Measurements from ENCODE around the gene VKORC1L1. TPM values are rescaled to one million over a fixed set of nuclear protein-coding genes. Genes with fewer than 3 reads are reported as not detected.
"Not testable (repeated sequence)": the region's sequence is repeated elsewhere in the genome, so short reads cannot be mapped to it uniquely, and the experiment has no call there.

Gene VKORC1L1
- polyA plus RNA-seq, 1 donor from 2014 or later, result 3.0 TPM

GRCh38 chr7:65974191-65974801 is 101.4 kb downstream of the VKORC1L1 start:
- H3K9me3 Mint-ChIP-seq, result no peaks in the 10 kb centered on the region
- peak overlapping the region in 2 of 3 donors; percentile 27 to 88 for H3K27ac Mint-ChIP-seq
- H3K36me3 Mint-ChIP-seq, result peaks cover 5% of the 10 kb centered on the region
- no peaks in the 10 kb centered on the region for H3K27me3 Mint-ChIP-seq
- H3K4me3 Mint-ChIP-seq, result peak overlapping the region in 1 of 4 donors; percentile 75
- peaks cover 0 to 3% (median 2%) of the 10 kb centered on the region in 3 donors for H3K4me1 Mint-ChIP-seq

- Mint-ChIP-seq H3K4me3 (peak overlapping the region in 1 of 4 donors; percentile 75), H3K9me3 (no peaks in the 10 kb centered on the region), H3K27me3 (no peaks in the 10 kb centered on the region), H3K4me1 (peaks cover 0 to 3% (median 2%) of the 10 kb centered on the region in 3 donors), H3K27ac (peak overlapping the region in 1 of 3 donors; percentile 88), H3K36me3 (peaks cover 5% of the 10 kb centered on the region)
Measured at GRCh38 chr7:65974876-65975275, 102.0 kb downstream of the VKORC1L1 start.

- H3K9me3 Mint-ChIP-seq, result no peaks in the 10 kb centered on the region
- H3K27me3 Mint-ChIP-seq, result no peaks in the 10 kb centered on the region
- peaks cover 3 to 8% (median 7%) of the 10 kb centered on the region in 3 donors for H3K4me1 Mint-ChIP-seq
- no peak overlapping the region for H3K4me3 Mint-ChIP-seq
- H3K36me3 Mint-ChIP-seq, result peaks cover 5% of the 10 kb centered on the region
- peak overlapping the region in 1 of 3 donors; percentile 61 for H3K27ac Mint-ChIP-seq
Measured at GRCh38 chr7:65975814-65976445, 103.1 kb downstream of the VKORC1L1 start.

GRCh38 chr7:65976659-65977196 is 103.9 kb downstream of the VKORC1L1 start:
- Mint-ChIP-seq H3K4me3 (no peak overlapping the region), H3K27ac (peak overlapping the region in 1 of 3 donors; percentile 67), H3K4me1 (peaks cover 3 to 9% (median 8%) of the 10 kb centered on the region in 3 donors), H3K9me3 (no peaks in the 10 kb centered on the region), H3K27me3 (no peaks in the 10 kb centered on the region), H3K36me3 (peaks cover 5% of the 10 kb centered on the region)

GRCh38 chr7:65978891-65979582 is 106.2 kb downstream of the VKORC1L1 start:
- Mint-ChIP-seq H3K27ac (no peak overlapping the region), H3K4me1 (peaks cover 3 to 9% (median 9%) of the 10 kb centered on the region in 3 donors), H3K36me3 (peaks cover 2% of the 10 kb centered on the region), H3K27me3 (no peaks in the 10 kb centered on the region), H3K9me3 (no peaks in the 10 kb centered on the region), H3K4me3 (peak overlapping the region in 3 of 4 donors; percentile 61 to 78 (median 68))

GRCh38 chr7:65979583-65980477 is 107.0 kb downstream of the VKORC1L1 start:
- H3K4me1 Mint-ChIP-seq, result peaks cover 0 to 9% (median 9%) of the 10 kb centered on the region in 3 donors
- H3K4me3 Mint-ChIP-seq, result peak overlapping the region in 2 of 4 donors; percentile 27 to 68
- H3K9me3 Mint-ChIP-seq, result no peaks in the 10 kb centered on the region
- peak overlapping the region in 1 of 3 donors; percentile 97 for H3K27ac Mint-ChIP-seq
- H3K36me3 Mint-ChIP-seq, result peaks cover 2% of the 10 kb centered on the region
- H3K27me3 Mint-ChIP-seq, result no peaks in the 10 kb centered on the region

GRCh38 chr7:65980478-65981250 is 107.8 kb downstream of the VKORC1L1 start:
- Mint-ChIP-seq H3K4me1 (peaks cover 0 to 9% (median 9%) of the 10 kb centered on the region in 3 donors), H3K9me3 (no peaks in the 10 kb centered on the region), H3K4me3 (peak overlapping the region; percentile 76 to 94 (median 92)), H3K27ac (peak overlapping the region; percentile 83 to 97 (median 94)), H3K27me3 (no peaks in the 10 kb centered on the region), H3K36me3 (peaks cover 2% of the 10 kb centered on the region)

GRCh38 chr7:65981965-65982792 is 109.3 kb downstream of the VKORC1L1 start, which contains the start of gene GUSB:
GUSB (minus strand) TSS chr7:65982213; CDS start chr7:65982183, 30 bp downstream.
- H3K4me1 Mint-ChIP-seq, result peaks cover 0 to 9% (median 9%) of the 10 kb centered on the region in 3 donors
- no peaks in the 10 kb centered on the region for H3K9me3 Mint-ChIP-seq
- H3K27me3 Mint-ChIP-seq, result no peaks in the 10 kb centered on the region
- H3K27ac Mint-ChIP-seq, result peak within 1 kb of the TSS; percentile 83 to 97 (median 94)
- H3K36me3 Mint-ChIP-seq, result no peaks in the 10 kb centered on the region
- H3K4me3 Mint-ChIP-seq, result peak within 1 kb of the TSS; percentile 76 to 94 (median 92)

GRCh38 chr7:65983965-65984658 is 111.2 kb downstream of the VKORC1L1 start:
- Mint-ChIP-seq H3K4me1 (peaks cover 0 to 9% (median 9%) of the 10 kb centered on the region in 3 donors), H3K4me3 (peak overlapping the region in 1 of 4 donors; percentile 23), H3K9me3 (no peaks in the 10 kb centered on the region), H3K27me3 (no peaks in the 10 kb centered on the region), H3K27ac (no peak overlapping the region), H3K36me3 (no peaks in the 10 kb centered on the region)

GRCh38 chr7:65988084-65988483 is 115.2 kb downstream of the VKORC1L1 start:
- H3K4me1 Mint-ChIP-seq, result no peaks in the 10 kb centered on the region
- H3K27ac Mint-ChIP-seq, result no peak overlapping the region
- peaks cover 8% of the 10 kb centered on the region for H3K27me3 Mint-ChIP-seq
- H3K9me3 Mint-ChIP-seq, result no peaks in the 10 kb centered on the region
- no peaks in the 10 kb centered on the region for H3K36me3 Mint-ChIP-seq
- H3K4me3 Mint-ChIP-seq, result no peak overlapping the region

- not testable (repeated sequence) for H3K36me3 Mint-ChIP-seq, H3K9me3 Mint-ChIP-seq, H3K27me3 Mint-ChIP-seq, H3K4me1 Mint-ChIP-seq, H3K4me3 Mint-ChIP-seq
- peak overlapping the region in 1 of 3 donors; percentile 53 for H3K27ac Mint-ChIP-seq
Measured at GRCh38 chr7:65988503-65988902, 115.6 kb downstream of the VKORC1L1 start.

GRCh38 chr7:65989694-65990080 is 116.8 kb downstream of the VKORC1L1 start:
- Mint-ChIP-seq H3K27me3 (peaks cover 8% of the 10 kb centered on the region), H3K9me3 (no peaks in the 10 kb centered on the region), H3K4me3 (no peak overlapping the region), H3K36me3 (no peaks in the 10 kb centered on the region), H3K27ac (no peak overlapping the region), H3K4me1 (no peaks in the 10 kb centered on the region)

Measured in IgD-negative memory B cell (primary cell).